GM23338 (cell line): ENCODE results near the gene THUMPD3. TPM values are rescaled to one million over a fixed set of nuclear protein-coding genes. Genes with fewer than 3 reads are reported as not detected.

Source experiments
- ATAC-seq: fragments of 200-7000 bp; cut with Tn5 transposase; 3 replicates; pipeline ENCODE4 v1.9.1; 2020
- DNase-seq: peaks from one replicate; pipeline ENCODE4 v3.0.0-alpha.2; 2015; ENCODE audit warnings: low spot score
- H2AFZ ChIP-seq: fragments of 200-600 bp; sonication (generic); 2 replicates; pipeline ENCODE4 v1.8.0; 2016; ENCODE audit warnings: antibody characterized with exemption, mild to moderate bottlenecking, moderate library complexity
- H3F3A ChIP-seq: fragments of 200-600 bp; sonication (generic); replicated peaks from 2 replicates; pipeline ENCODE4 v1.8.0; 2017; ENCODE audit warnings: antibody characterized with exemption, mixed run types, low read depth
- H3K27ac ChIP-seq: fragments of 200-600 bp; sonication (generic); 2 replicates; pipeline ENCODE4 v1.6.1; 2016; ENCODE audit warnings: low read depth
- H3K27me3 ChIP-seq: fragments of 200-600 bp; sonication (generic); 2 replicates; pipeline ENCODE4 v1.8.0; 2016; ENCODE audit warnings: mild to moderate bottlenecking, mixed run types, moderate library complexity; ENCODE audit not compliant: insufficient read depth
- H3K36me3 ChIP-seq: fragments of 200-600 bp; sonication (generic); 2 replicates; pipeline ENCODE4 v1.8.0; 2016; ENCODE audit warnings: mild to moderate bottlenecking; ENCODE audit not compliant: insufficient read depth
- H3K4me1 ChIP-seq: fragments of 200-600 bp; sonication (generic); 2 replicates; pipeline ENCODE4 v1.8.0; 2016; ENCODE audit warnings: mild to moderate bottlenecking, moderate library complexity; ENCODE audit not compliant: insufficient read depth
- H3K4me2 ChIP-seq: fragments of 200-600 bp; sonication (generic); 2 replicates; pipeline ENCODE4 v1.7.1; 2017; ENCODE audit warnings: mixed run types
- H3K4me3 ChIP-seq: fragments of 200-600 bp; sonication (generic); 2 replicates; pipeline ENCODE4 v1.6.1; 2016; ENCODE audit warnings: mixed run types
- H3K79me2 ChIP-seq: fragments of 200-600 bp; sonication (generic); replicated peaks from 2 replicates; pipeline ENCODE4 v1.8.0; 2017; ENCODE audit warnings: mild to moderate bottlenecking; ENCODE audit not compliant: insufficient read depth
- H3K9me2 ChIP-seq: fragments of 200-600 bp; sonication (generic); 2 replicates; pipeline ENCODE4 v1.8.0; 2017; ENCODE audit not compliant: insufficient read depth
- H4K20me1 ChIP-seq: fragments of 200-600 bp; sonication (generic); replicated peaks from 2 replicates; pipeline ENCODE4 v1.8.0; 2017; ENCODE audit warnings: mild to moderate bottlenecking; ENCODE audit not compliant: insufficient read depth
- H3K27ac Mint-ChIP-seq: 2 replicates; pipeline ENCODE4 v1.8.0; 2020; ENCODE audit warnings: inconsistent platforms, mild to moderate bottlenecking, moderate library complexity, mixed read lengths
- H3K27me3 Mint-ChIP-seq: 3 replicates; pipeline ENCODE4 v1.8.0; 2022; ENCODE audit warnings: low read depth, mild to moderate bottlenecking, moderate library complexity, mixed read lengths, inconsistent platforms; ENCODE audit not compliant: insufficient read depth, poor library complexity
- H3K36me3 Mint-ChIP-seq: 3 replicates; pipeline ENCODE4 v1.8.0; 2021; ENCODE audit warnings: low read depth, mild to moderate bottlenecking, inconsistent platforms, moderate library complexity, mixed read lengths
- H3K4me1 Mint-ChIP-seq: 3 replicates; pipeline ENCODE4 v1.8.0; 2020; ENCODE audit warnings: mild to moderate bottlenecking, inconsistent platforms, mixed read lengths
- H3K4me3 Mint-ChIP-seq: 3 replicates; pipeline ENCODE4 v1.8.0; 2021; ENCODE audit warnings: moderate library complexity, mild to moderate bottlenecking, inconsistent platforms, mixed read lengths
- H3K9me3 Mint-ChIP-seq: 3 replicates; pipeline ENCODE4 v1.8.0; 2020; ENCODE audit warnings: moderate library complexity, mild to moderate bottlenecking, inconsistent platforms, mixed read lengths
- CTCF ChIP-seq, 2 experiments: fragments of 200-600 bp in 1 of 2; sonication (generic) in 1 of 2; conservative IDR thresholded peaks; 2 replicates each; pipeline versions ENCODE4 v1.5.1 to v1.6.1; 2016 to 2017; ENCODE audit warnings: antibody characterized with exemption in 2 of 2, low read depth in 2 of 2, mild to moderate bottlenecking in 2 of 2, moderate library complexity in 1 of 2
- ETS1 ChIP-seq: IDR thresholded peaks from 2 replicates; pipeline ENCODE4 v1.6.1; 2016; ENCODE audit warnings: antibody characterized with exemption
- EZH2 ChIP-seq: fragments of 200-600 bp; sonication (generic); IDR thresholded peaks from one replicate; pipeline ENCODE4 v1.8.0; 2017; ENCODE audit warnings: antibody characterized with exemption, mild to moderate bottlenecking, low read depth; ENCODE audit not compliant: unreplicated experiment
- NANOG ChIP-seq: IDR thresholded peaks from 2 replicates; pipeline ENCODE4 v1.6.1; 2016; ENCODE audit warnings: antibody characterized with exemption, borderline replicate concordance
- REST ChIP-seq: IDR thresholded peaks from one replicate; pipeline ENCODE4 v1.6.1; 2018; ENCODE audit warnings: antibody characterized with exemption; ENCODE audit not compliant: unreplicated experiment
- STAT1 ChIP-seq: IDR thresholded peaks from one replicate; pipeline ENCODE4 v1.6.1; 2016; ENCODE audit warnings: antibody characterized with exemption; ENCODE audit not compliant: unreplicated experiment
- ZNF114 ChIP-seq: fragments of 250-450 bp; sonication (Bioruptor Pico); IDR thresholded peaks from 2 replicates; pipeline ENCODE4 v1.5.0; 2020; ENCODE audit warnings: mild to moderate bottlenecking, moderate library complexity
- ZNF331 ChIP-seq: fragments of 250-450 bp; sonication (Bioruptor Pico); IDR thresholded peaks from 2 replicates; pipeline ENCODE4 v1.5.0; 2020; ENCODE audit warnings: low read depth, mild to moderate bottlenecking, moderate library complexity
- ZNF462 ChIP-seq: fragments of 250-450 bp; sonication (Bioruptor Pico); IDR thresholded peaks from 2 replicates; pipeline ENCODE4 v1.5.0; 2020; ENCODE audit warnings: mild to moderate bottlenecking, moderate library complexity
- polyA plus RNA-seq: library from polyadenylated mRNA; unstranded; fragments of >200 nt; fragmentation: Nextera tagmentation; extraction: Ambion mirVana; gene quantifications from 2 replicates; pipeline ENCODE4 v1.2.1, GENCODE V29; 2016
- total RNA-seq: library from RNA; depleted of rRNA; stranded (reverse); fragments of >200 nt; shearing (Covaris generic); gene quantifications from 2 replicates; pipeline ENCODE4 v1.2.3, GENCODE V29; 2014

The THUMPD3 gene
- total and polyA plus RNA-seq, 2 experiments from 2014 or later, result 30.1 to 54.1 TPM

- TF ChIP-seq ZNF331 (no peak), CTCF (conservative IDR thresholded peaks at IDR 0.05; ENCODE audit: low read depth in 2 of 2) (no peak), ETS1 (no peak), REST (no peak), STAT1 (no peak), EZH2 (no peak), NANOG (no peak), ZNF114 (no peak), ZNF462 (CRISPR knock-in tag) (no peak)
- no peaks in the 10 kb centered on the region for H3K9me3 Mint-ChIP-seq
- Histone ChIP-seq H3K79me2 (peaks cover 9% of the 10 kb centered on the region; the same call in 1 of the 2 replicates), H2AFZ (no peak overlapping the region), H3K27ac (no peak overlapping the region), H3K4me1 (no peaks in the 10 kb centered on the region), H3K27me3 (no peaks in the 10 kb centered on the region), H3K36me3 (peaks cover 27% of the 10 kb centered on the region), H3K4me2 (no peak overlapping the region), H3F3A (peaks cover 9% of the 10 kb centered on the region; the same call in 1 of the 2 replicates), H4K20me1 (peaks cover 4% of the 10 kb centered on the region; the same call in 1 of the 2 replicates), H3K9me2 (no peaks in the 10 kb centered on the region), H3K4me3 (no peak overlapping the region)
- no peak for DNase-seq
- no peak overlapping the region for H3K4me3 Mint-ChIP-seq
- no peak for ATAC-seq
- H3K27me3 Mint-ChIP-seq, result peaks cover 7% of the 10 kb centered on the region
- no peak overlapping the region for H3K27ac Mint-ChIP-seq
- peaks cover 69% of the 10 kb centered on the region for H3K36me3 Mint-ChIP-seq
- H3K4me1 Mint-ChIP-seq, result no peaks in the 10 kb centered on the region
These were observed 16.5 kb downstream of the THUMPD3 start for GRCh38 chr3:9379327-9379726.
